Measurements from ENCODE around the gene NRTN. TPM values are rescaled to one million over a fixed set of nuclear protein-coding genes. Genes with fewer than 3 reads are reported as not detected.

Gene NRTN
- total RNA-seq, 4 donors from 2014 or later: 12.9 to 53.0 (median 29.5) TPM

GRCh38 chr19:5785423-5785822, 19.4 kb upstream of the NRTN start:
- Histone ChIP-seq H3K27ac (replicated peaks in 1 of 4) (no peak overlapping the region), H3K27me3 (no peaks in the 10 kb centered on the region), H3K4me1 (peaks cover 7 to 9% (median 8%) of the 10 kb centered on the region in 4 donors), H3K9me3 (no peaks in the 10 kb centered on the region), H3K4me3 (no peak overlapping the region), H3K36me3 (peaks cover 59 to 69% (median 65%) of the 10 kb centered on the region in 4 donors)
- intact Hi-C loops (cut with DNase I): no loop called here
- DNase-seq (ENCODE audit: extremely low spot score): no peak
- 96% methylated on average over 17 of the region's 37 CpGs for WGBS
- TF ChIP-seq EP300 (IDR thresholded peaks at IDR 0.05) (no peak), POLR2AphosphoS5 (IDR thresholded peaks at IDR 0.05) (no peak), POLR2A (IDR thresholded peaks at IDR 0.05; ENCODE audit: low read depth) (no peak)
- TF ChIP-seq, protein P1, sequence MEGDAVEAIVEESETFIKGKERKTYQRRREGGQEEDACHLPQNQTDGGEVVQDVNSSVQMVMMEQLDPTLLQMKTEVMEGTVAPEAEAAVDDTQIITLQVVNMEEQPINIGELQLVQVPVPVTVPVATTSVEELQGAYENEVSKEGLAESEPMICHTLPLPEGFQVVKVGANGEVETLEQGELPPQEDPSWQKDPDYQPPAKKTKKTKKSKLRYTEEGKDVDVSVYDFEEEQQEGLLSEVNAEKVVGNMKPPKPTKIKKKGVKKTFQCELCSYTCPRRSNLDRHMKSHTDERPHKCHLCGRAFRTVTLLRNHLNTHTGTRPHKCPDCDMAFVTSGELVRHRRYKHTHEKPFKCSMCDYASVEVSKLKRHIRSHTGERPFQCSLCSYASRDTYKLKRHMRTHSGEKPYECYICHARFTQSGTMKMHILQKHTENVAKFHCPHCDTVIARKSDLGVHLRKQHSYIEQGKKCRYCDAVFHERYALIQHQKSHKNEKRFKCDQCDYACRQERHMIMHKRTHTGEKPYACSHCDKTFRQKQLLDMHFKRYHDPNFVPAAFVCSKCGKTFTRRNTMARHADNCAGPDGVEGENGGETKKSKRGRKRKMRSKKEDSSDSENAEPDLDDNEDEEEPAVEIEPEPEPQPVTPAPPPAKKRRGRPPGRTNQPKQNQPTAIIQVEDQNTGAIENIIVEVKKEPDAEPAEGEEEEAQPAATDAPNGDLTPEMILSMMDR (IDR thresholded peaks at IDR 0.05): no peak

DNA sequence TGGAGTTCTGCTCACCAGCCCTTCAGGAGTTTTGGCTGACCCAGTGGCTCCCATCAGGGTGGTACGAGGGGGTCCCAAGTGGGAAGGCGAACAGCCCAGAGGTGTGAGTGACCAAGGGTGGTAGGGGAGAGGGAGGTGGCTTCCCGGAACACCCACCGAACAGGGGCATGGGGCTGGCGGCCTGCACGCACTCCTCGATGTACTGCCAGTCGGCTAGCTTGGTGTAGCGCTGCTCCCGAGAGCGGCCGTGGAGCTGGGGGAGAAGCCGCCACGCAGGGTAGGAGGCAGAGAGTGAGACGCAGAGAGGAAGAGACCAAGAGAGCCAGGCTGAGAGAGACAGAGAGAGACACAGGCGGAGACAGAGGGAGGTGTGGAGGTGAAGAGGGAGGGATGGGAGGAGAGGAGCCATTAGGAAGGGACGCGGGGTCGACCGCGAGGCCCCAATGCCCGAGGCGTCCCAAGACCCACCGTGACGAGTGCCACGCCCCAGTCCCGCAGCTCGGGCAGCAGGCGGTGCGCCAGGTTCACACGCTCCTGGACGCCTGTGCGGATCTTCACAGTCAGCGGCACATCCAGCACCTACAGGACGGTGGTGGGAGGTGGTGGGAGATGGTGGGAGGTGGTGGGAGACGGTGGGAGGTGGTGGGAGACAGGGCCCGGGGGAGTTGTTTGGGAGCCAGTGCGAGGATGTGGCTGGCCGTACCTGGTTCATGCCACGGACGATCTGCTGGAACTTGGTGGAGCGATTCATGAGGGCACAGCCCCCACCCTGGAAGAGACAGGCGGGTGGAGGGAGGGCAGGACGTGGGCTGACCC, 18.1 kb upstream of the NRTN start:
- Histone ChIP-seq H3K9me3 (no peaks in the 10 kb centered on the region), H3K4me3 (no peak overlapping the region), H3K4me1 (peaks cover 7 to 12% (median 9%) of the 10 kb centered on the region in 4 donors), H3K36me3 (peaks cover 59 to 69% (median 65%) of the 10 kb centered on the region in 4 donors), H3K27ac (replicated peaks in 1 of 4) (no peak overlapping the region), H3K27me3 (no peaks in the 10 kb centered on the region)
- intact Hi-C loops (cut with DNase I): no loop called here
- TF ChIP-seq POLR2AphosphoS5 (IDR thresholded peaks at IDR 0.05) (no peak), POLR2A (IDR thresholded peaks at IDR 0.05; ENCODE audit: low read depth) (no peak), EP300 (IDR thresholded peaks at IDR 0.05) (no peak)
- TF ChIP-seq, protein P1 (IDR thresholded peaks at IDR 0.05): no peak
- WGBS: 89% methylated on average over 36 of the region's 44 CpGs
- DNase-seq (ENCODE audit: extremely low spot score): no peak

DNA sequence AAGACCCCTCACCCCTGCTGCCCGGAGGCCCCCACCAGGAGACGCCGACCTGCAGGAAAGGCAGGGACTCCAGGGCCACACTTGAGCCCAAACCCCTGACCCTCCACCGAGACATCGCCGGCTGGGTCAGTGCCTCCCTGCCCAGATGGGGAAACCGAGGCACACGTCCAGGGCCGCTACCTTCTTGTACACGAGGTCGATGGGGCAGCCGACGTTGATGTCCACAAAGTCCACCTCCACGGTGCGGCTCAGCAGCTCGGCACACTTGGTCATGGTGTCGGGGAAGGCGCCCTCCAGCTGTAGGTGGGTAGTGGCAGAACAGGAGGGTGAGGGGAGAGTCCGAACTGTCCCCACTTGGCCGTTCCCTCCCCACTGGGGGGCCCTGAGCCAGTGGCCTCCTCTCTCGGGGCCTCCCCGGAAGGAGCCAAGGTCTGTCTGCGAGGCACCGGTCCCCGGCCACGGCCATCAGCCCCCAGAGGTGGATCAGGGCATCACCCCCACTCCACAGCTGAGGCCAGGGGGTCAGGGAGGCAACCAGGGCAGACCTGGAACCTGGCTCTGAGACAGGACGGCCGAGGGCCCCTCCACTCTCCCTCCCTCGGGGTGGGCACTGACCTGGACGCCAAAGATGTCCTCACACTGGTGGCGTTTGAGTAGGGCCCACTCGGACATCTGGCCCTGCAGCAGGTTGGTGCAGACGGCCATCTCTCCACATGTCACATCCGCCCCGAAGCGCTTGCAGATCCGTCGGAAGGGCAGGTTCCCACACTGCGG, 17.3 kb upstream of the NRTN start:
- H3K27me3 ChIP-seq: no peaks in the 10 kb centered on the region
- H3K4me3 ChIP-seq: no peak overlapping the region
- H3K36me3 ChIP-seq: peaks cover 59 to 69% (median 65%) of the 10 kb centered on the region in 4 donors
- WGBS: 81% methylated on average over 14 of the region's 39 CpGs
- H3K27ac ChIP-seq (replicated peaks in 1 of 4): no peak overlapping the region
- intact Hi-C loops (cut with DNase I): no loop called here
- no peaks in the 10 kb centered on the region for H3K9me3 ChIP-seq
- no peak for TF ChIP-seq POLR2A (IDR thresholded peaks at IDR 0.05; ENCODE audit: low read depth)
- no peak for TF ChIP-seq POLR2AphosphoS5 (IDR thresholded peaks at IDR 0.05)
- TF ChIP-seq EP300 (IDR thresholded peaks at IDR 0.05): no peak
- TF ChIP-seq, protein P1 (IDR thresholded peaks at IDR 0.05): no peak
- peaks cover 7 to 12% (median 9%) of the 10 kb centered on the region in 4 donors for H3K4me1 ChIP-seq
- DNase-seq (ENCODE audit: extremely low spot score): no peak

DNA sequence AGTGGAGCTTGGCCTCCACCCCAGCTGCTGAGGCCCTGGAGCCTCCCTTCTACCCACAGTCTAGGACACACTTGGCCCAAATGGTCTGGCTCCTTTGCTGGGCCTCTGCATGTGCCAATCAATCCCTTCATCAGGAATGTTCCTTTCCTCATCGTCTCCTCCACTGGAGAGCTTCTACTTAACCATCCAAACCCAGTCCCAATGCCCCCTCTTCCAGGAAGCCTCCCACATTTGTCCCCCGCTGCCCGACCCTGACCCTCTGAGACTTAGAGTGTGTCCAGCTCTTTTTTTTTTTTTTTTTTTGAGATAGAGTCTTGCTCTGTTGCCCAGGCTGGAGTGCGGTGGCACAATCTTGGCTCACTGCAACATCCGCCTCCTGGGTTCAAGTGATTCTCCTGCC, 16.4 kb upstream of the NRTN start:
- DNase-seq (ENCODE audit: extremely low spot score): no peak
- Histone ChIP-seq H3K27ac (replicated peaks in 1 of 4) (no peak overlapping the region), H3K9me3 (no peaks in the 10 kb centered on the region), H3K4me1 (peaks cover 7 to 12% (median 9%) of the 10 kb centered on the region in 4 donors), H3K4me3 (no peak overlapping the region), H3K36me3 (peaks cover 59 to 67% (median 65%) of the 10 kb centered on the region in 4 donors), H3K27me3 (no peaks in the 10 kb centered on the region)
- 96% methylated on average over 5 of the region's 5 CpGs for WGBS
- intact Hi-C loops (cut with DNase I): no loop called here
- TF ChIP-seq POLR2A (IDR thresholded peaks at IDR 0.05; ENCODE audit: low read depth) (no peak), POLR2AphosphoS5 (IDR thresholded peaks at IDR 0.05) (no peak), EP300 (IDR thresholded peaks at IDR 0.05) (no peak)
- TF ChIP-seq, protein P1 (IDR thresholded peaks at IDR 0.05): no peak
